ENCODE results near the gene PDE1A. TPM values are rescaled to one million over a fixed set of nuclear protein-coding genes. Genes with fewer than 3 reads are reported as not detected.

The PDE1A gene
- total and polyA plus RNA-seq, 12 donors = 4.0 to 17.4 (median 5.8) TPM

- H3K36me3 ChIP-seq (replicated peaks in 1 of 2) = no peaks in the 10 kb centered on the region
- no peak overlapping the region for H3K27ac ChIP-seq
- TF ChIP-seq CTCF (IDR thresholded peaks at IDR 0.05) (no peak), POLR2A (IDR thresholded peaks at IDR 0.05) (no peak)
- no peaks in the 10 kb centered on the region for H3K9me3 ChIP-seq (replicated peaks in 1 of 3)
- intact Hi-C loops (cut with DNase I) = no loop called here
- 50 to 67% (median 59%) methylated on average over 1 of the region's 1 CpG for WGBS, 4 donors
- no peak overlapping the region for H3K4me3 ChIP-seq
- no peaks in the 10 kb centered on the region for H3K4me1 ChIP-seq (replicated peaks in 1 of 2)
- no peak for DNase-seq
- H3K27me3 ChIP-seq = no peaks in the 10 kb centered on the region
These were observed 11.1 kb downstream of the PDE1A start for GRCh38 chr2:182415771-182416170.

- no peaks in the 10 kb centered on the region for H3K36me3 ChIP-seq (replicated peaks in 1 of 2)
- no peaks in the 10 kb centered on the region for H3K9me3 ChIP-seq (replicated peaks in 1 of 3)
- no peaks in the 10 kb centered on the region for H3K4me1 ChIP-seq (replicated peaks in 1 of 2)
- TF ChIP-seq POLR2A (IDR thresholded peaks at IDR 0.05) = no peak
- no peak for TF ChIP-seq CTCF (IDR thresholded peaks at IDR 0.05)
- no peak overlapping the region for H3K4me3 ChIP-seq
- H3K27me3 ChIP-seq = no peaks in the 10 kb centered on the region
- H3K27ac ChIP-seq = no peak overlapping the region
- intact Hi-C loops (cut with DNase I) = no loop called here
- WGBS, 4 donors = 64 to 82% (median 74%) methylated on average over 3 of the region's 3 CpGs
- no peak for DNase-seq
These were observed 14.0 kb downstream of the PDE1A start for GRCh38 chr2:182412858-182413257.

- Histone ChIP-seq H3K9me3 (replicated peaks in 1 of 3) (no peaks in the 10 kb centered on the region), H3K27me3 (no peaks in the 10 kb centered on the region), H3K4me3 (no peak overlapping the region), H3K27ac (no peak overlapping the region), H3K36me3 (replicated peaks in 1 of 2) (no peaks in the 10 kb centered on the region), H3K4me1 (replicated peaks in 1 of 2) (no peaks in the 10 kb centered on the region)
- intact Hi-C loops (cut with DNase I) = no loop called here
- TF ChIP-seq POLR2A (IDR thresholded peaks at IDR 0.05) (no peak), CTCF (IDR thresholded peaks at IDR 0.05) (no peak)
- DNase-seq = no peak
- WGBS, 4 donors = 57 to 77% (median 70%) methylated on average over 2 of the region's 2 CpGs
These were observed 16.7 kb downstream of the PDE1A start for GRCh38 chr2:182410120-182410519.

- Histone ChIP-seq H3K27ac (no peak overlapping the region), H3K27me3 (no peaks in the 10 kb centered on the region), H3K36me3 (replicated peaks in 1 of 2) (no peaks in the 10 kb centered on the region), H3K9me3 (replicated peaks in 1 of 3) (no peaks in the 10 kb centered on the region), H3K4me1 (replicated peaks in 1 of 2) (no peaks in the 10 kb centered on the region), H3K4me3 (no peak overlapping the region)
- no peak for DNase-seq
- intact Hi-C loops (cut with DNase I) = no loop called here
- WGBS, 4 donors = 25 to 39% (median 31%) methylated on average over 1 of the region's 1 CpG
- TF ChIP-seq POLR2A (IDR thresholded peaks at IDR 0.05) (no peak), CTCF (IDR thresholded peaks at IDR 0.05) (no peak)
These were observed 20.6 kb downstream of the PDE1A start for GRCh38 chr2:182406221-182406620.

Measured in adrenal gland (tissue), 12 donors.